ENCODE results near the gene MAP2K4. TPM values are rescaled to one million over a fixed set of nuclear protein-coding genes. Genes with fewer than 3 reads are reported as not detected.

The MAP2K4 gene
- total RNA-seq, 1 donor from 2014 or later: 61.9 TPM

- no peaks in the 10 kb centered on the region for H3K79me2 ChIP-seq (ENCODE audit: low read depth)
- H2AFZ ChIP-seq (replicated peaks): no peak overlapping the region
- no peaks in the 10 kb centered on the region for H4K20me1 ChIP-seq (ENCODE audit: low read depth)
- no peaks in the 10 kb centered on the region for H3K9me3 ChIP-seq (ENCODE audit: low read depth)
- no peaks in the 10 kb centered on the region for H3K27me3 Mint-ChIP-seq (ENCODE audit: insufficient read depth, low read depth)
- H3F3A ChIP-seq (ENCODE audit: low read depth): no peaks in the 10 kb centered on the region
- no peak overlapping the region for H3K27ac ChIP-seq
- no peak for TF ChIP-seq EZH2 (IDR thresholded peaks at IDR 0.05)
- TF ChIP-seq, protein P1, sequence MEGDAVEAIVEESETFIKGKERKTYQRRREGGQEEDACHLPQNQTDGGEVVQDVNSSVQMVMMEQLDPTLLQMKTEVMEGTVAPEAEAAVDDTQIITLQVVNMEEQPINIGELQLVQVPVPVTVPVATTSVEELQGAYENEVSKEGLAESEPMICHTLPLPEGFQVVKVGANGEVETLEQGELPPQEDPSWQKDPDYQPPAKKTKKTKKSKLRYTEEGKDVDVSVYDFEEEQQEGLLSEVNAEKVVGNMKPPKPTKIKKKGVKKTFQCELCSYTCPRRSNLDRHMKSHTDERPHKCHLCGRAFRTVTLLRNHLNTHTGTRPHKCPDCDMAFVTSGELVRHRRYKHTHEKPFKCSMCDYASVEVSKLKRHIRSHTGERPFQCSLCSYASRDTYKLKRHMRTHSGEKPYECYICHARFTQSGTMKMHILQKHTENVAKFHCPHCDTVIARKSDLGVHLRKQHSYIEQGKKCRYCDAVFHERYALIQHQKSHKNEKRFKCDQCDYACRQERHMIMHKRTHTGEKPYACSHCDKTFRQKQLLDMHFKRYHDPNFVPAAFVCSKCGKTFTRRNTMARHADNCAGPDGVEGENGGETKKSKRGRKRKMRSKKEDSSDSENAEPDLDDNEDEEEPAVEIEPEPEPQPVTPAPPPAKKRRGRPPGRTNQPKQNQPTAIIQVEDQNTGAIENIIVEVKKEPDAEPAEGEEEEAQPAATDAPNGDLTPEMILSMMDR (IDR thresholded peaks at IDR 0.05): no peak
- no peak for TF ChIP-seq EZH2phosphoT487 (IDR thresholded peaks at IDR 0.05)
- H3K4me1 ChIP-seq: no peaks in the 10 kb centered on the region
- H3K36me3 Mint-ChIP-seq: no peaks in the 10 kb centered on the region
- no peak overlapping the region for H3K9ac ChIP-seq
- no peak overlapping the region for H3K4me2 ChIP-seq
- H3K27me3 ChIP-seq: no peaks in the 10 kb centered on the region
- H3K4me1 Mint-ChIP-seq: peaks cover 5% of the 10 kb centered on the region
- H3K27ac Mint-ChIP-seq: no peak overlapping the region
- DNase-seq (ENCODE audit: low spot score): no peak
- H3K4me3 Mint-ChIP-seq: no peak overlapping the region
- H3K36me3 ChIP-seq: no peaks in the 10 kb centered on the region
- H3K9me3 Mint-ChIP-seq: no peaks in the 10 kb centered on the region
- H3K4me3 ChIP-seq: no peak overlapping the region
These were observed 13.2 kb upstream of the MAP2K4 start for GRCh38 chr17:12007466-12007865.

- Mint-ChIP-seq H3K4me3 (peak overlapping the region; percentile 91), H3K27ac (peak overlapping the region; percentile 64), H3K9me3 (peaks cover 13% of the 10 kb centered on the region), H3K4me1 (peaks cover 19% of the 10 kb centered on the region), H3K36me3 (peaks cover 16% of the 10 kb centered on the region), H3K27me3 (ENCODE audit: insufficient read depth, low read depth) (peaks cover 6% of the 10 kb centered on the region)
- H2AFZ ChIP-seq (replicated peaks): peak overlapping the region; percentile 71
- H3K4me1 ChIP-seq: peaks cover 24% of the 10 kb centered on the region
- H3F3A ChIP-seq (ENCODE audit: low read depth): no peaks in the 10 kb centered on the region
- H3K79me2 ChIP-seq (ENCODE audit: low read depth): peaks cover 59% of the 10 kb centered on the region
- H3K27me3 ChIP-seq: peaks cover 17% of the 10 kb centered on the region
- no peaks in the 10 kb centered on the region for H3K9me3 ChIP-seq (ENCODE audit: low read depth)
- H3K9ac ChIP-seq: peak overlapping the region; percentile 96
- H3K36me3 ChIP-seq: no peaks in the 10 kb centered on the region
- peak overlapping the region; percentile 89 for H3K4me2 ChIP-seq
- TF ChIP-seq EZH2 (IDR thresholded peaks at IDR 0.05): no peak
- TF ChIP-seq EZH2phosphoT487 (IDR thresholded peaks at IDR 0.05): no peak
- TF ChIP-seq, protein P1 (IDR thresholded peaks at IDR 0.05): no peak
- peaks cover 54% of the 10 kb centered on the region for H4K20me1 ChIP-seq (ENCODE audit: low read depth)
- no peak overlapping the region for H3K27ac ChIP-seq
- H3K4me3 ChIP-seq: peak overlapping the region; percentile 99
- DNase-seq (ENCODE audit: low spot score): no peak
These were observed 1.0 kb downstream of the MAP2K4 start for GRCh38 chr17:12021623-12022140.

- Histone ChIP-seq H3K9me3 (ENCODE audit: low read depth) (no peaks in the 10 kb centered on the region), H3K9ac (no peak overlapping the region), H3K79me2 (ENCODE audit: low read depth) (peaks cover 66% of the 10 kb centered on the region), H3K4me2 (peak overlapping the region; percentile 89), H2AFZ (replicated peaks) (no peak overlapping the region), H4K20me1 (ENCODE audit: low read depth) (peaks cover 60% of the 10 kb centered on the region), H3K27me3 (peaks cover 17% of the 10 kb centered on the region), H3K36me3 (no peaks in the 10 kb centered on the region), H3K27ac (no peak overlapping the region), H3F3A (ENCODE audit: low read depth) (no peaks in the 10 kb centered on the region), H3K4me1 (peaks cover 30% of the 10 kb centered on the region), H3K4me3 (peak overlapping the region; percentile 99)
- H3K4me3 Mint-ChIP-seq: peak overlapping the region; percentile 91
- H3K9me3 Mint-ChIP-seq: peaks cover 19% of the 10 kb centered on the region
- H3K27me3 Mint-ChIP-seq (ENCODE audit: insufficient read depth, low read depth): peaks cover 6% of the 10 kb centered on the region
- peaks cover 19% of the 10 kb centered on the region for H3K4me1 Mint-ChIP-seq
- peaks cover 22% of the 10 kb centered on the region for H3K36me3 Mint-ChIP-seq
- no peak for DNase-seq (ENCODE audit: low spot score)
- TF ChIP-seq, protein P1 (IDR thresholded peaks at IDR 0.05): no peak
- TF ChIP-seq EZH2phosphoT487 (IDR thresholded peaks at IDR 0.05) (no peak), EZH2 (IDR thresholded peaks at IDR 0.05) (no peak)
- no peak overlapping the region for H3K27ac Mint-ChIP-seq
These were observed 1.6 kb downstream of the MAP2K4 start for GRCh38 chr17:12022310-12022709.
